Amygdala (tissue), 56 donors: ENCODE measurements around the gene CXCL11.
A peak's percentile ranks its signal among the peaks of the same experiment; 100 is the strongest.
"Not testable (repeated sequence)": the region's sequence is repeated elsewhere in the genome, so short reads cannot be mapped to it uniquely, and the experiment has no call there.

ENCODE experiments used
- DNase-seq, 56 donors: peaks; one replicate each; lab custom pipeline; 2025; lab: John Stamatoyannopoulos, UW

The CXCL11 gene

DNA sequence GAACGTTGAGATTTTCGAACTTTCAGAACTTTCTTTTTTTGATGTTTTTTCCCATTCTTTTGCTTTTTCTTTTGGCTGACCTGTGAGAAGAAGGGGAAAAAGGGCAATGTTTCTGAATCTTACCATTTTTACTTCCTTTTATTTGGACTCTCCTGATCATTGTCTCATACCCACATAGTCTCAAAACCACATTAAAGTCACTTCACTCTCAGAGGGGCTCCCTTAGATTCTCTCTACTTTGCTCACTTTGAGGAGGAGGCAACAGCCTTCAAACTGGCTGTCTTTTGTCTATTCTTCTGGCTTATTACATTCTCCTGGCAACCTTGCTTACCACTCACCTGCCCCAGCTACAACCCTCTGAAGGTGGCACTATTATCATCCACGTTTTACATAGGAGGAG, 32.2 kb downstream of the CXCL11 start:
- DNase-seq: no peak

DNA sequence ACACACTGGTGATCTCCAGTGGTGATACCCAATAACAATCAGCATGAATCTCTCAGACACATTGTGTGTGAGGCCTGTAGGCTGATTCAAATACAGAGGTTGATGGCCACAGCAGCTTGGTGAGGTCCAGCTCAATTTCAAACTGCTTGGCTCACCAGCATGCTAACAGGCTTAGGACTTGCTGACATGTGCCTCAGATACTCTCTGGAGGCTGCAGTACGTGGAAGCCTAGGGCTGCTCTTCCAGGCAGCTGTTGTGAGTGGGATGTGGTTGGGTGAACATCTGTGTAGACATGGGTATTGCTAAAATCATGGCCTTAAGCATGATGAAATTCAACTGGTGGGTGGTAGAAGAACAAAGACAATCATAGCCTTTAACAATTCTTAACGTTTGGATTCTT, 32.8 kb downstream of the CXCL11 start:
- DNase-seq: no peak

DNA sequence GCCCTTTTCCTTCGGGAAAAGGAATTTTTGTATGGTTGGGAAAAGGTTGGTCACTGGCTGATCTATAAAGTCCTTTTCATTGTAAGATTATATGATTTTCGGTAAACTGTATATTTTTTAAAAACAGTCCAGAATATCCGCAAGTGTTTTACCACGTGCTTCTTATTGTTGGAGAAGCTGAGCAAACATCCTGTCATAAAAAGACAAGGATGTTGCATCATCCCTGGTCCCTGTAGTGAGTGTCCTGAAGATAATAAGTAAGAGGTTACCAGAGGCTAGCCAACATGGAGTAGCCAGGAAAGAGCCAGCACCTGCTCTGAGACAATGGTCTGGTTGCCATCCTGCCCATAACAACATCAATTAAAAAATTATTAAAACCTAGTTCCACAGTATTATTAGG, 33.7 kb downstream of the CXCL11 start:
- no peak for DNase-seq

DNA sequence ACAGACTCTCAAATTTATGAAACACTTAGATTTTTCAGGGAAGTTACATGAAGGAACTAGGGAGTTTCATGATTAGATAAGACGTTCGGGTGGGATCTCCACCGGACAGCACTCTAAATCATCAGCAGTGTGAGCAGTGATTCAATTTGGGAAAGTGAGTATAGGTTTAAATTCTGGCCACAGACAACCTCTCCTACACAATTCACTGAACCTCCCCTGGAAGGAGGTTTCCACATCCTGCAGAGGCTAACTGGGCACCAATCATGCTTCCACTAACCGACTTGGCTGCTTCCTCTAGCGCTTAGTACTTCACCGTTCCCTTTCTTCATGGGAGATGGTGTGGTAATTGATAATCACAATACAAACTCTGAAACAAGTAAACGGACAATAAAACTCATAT, 34.2 kb downstream of the CXCL11 start:
- no peak for DNase-seq

DNA sequence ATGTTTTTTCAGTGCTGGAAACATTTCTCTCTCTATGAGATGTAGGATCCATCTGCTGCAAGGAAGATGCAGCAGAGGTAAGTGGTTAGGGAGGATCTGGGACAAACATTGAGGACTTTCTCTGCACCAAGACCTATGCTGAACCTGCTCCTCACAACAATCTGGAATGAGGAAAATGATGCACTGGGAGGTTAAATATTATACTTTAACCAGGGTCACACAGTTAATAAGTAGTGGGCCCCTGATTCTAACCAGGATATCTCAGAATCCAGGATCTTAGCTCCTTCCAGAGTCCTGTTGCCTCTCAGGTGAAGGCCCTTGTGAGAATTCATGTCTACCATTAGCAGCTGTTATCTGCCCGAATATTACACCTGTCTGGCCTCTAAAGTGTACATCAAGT, 35.6 kb downstream of the CXCL11 start:
- DNase-seq: no peak

DNA sequence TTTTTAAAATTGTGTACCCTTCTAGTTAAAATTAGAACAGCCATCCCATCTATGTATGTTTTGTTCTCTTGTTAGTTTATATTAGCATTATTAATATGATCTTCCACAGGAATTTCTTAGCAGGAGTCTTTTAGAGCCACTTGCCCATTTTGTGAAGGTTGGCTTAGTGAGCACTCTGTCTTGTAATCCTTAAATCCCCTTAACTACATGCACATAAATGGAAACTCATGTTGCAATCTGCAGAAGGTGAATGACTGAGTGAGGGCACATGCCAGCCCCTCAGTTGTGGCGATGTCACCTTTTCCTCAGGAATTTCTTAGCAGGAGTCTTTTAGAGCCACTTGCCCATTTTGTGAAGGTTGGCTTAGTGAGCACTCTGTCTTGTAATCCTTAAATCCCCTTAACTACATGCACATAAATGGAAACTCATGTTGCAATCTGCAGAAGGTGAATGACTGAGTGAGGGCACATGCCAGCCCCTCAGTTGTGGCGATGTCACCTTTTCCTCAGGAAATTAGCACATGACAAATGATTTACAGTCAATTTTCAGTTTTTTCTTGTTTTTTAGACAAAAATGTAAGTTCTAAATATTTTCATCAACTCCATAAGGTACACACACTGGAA, 37.2 kb downstream of the CXCL11 start:
- not testable (repeated sequence) for DNase-seq

DNA sequence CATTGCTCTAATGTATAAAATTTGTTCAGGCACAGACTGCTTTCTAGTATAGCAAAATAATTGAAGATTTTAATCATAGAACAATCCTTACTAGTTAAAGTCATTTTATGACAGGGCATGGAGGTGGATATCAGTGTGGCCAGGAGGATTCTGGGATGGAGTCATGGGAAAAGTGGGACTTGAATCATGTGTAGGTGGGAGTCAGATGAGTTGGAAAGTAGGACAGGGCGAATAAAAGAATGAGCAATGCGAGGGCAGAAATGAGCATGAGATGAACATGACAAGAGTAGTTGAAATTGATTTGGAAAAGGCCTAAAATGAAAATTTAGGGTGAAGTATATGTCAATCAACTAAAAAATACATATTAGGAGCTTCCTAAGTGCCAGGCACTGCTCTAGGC, 37.9 kb downstream of the CXCL11 start:
- no peak for DNase-seq

DNA sequence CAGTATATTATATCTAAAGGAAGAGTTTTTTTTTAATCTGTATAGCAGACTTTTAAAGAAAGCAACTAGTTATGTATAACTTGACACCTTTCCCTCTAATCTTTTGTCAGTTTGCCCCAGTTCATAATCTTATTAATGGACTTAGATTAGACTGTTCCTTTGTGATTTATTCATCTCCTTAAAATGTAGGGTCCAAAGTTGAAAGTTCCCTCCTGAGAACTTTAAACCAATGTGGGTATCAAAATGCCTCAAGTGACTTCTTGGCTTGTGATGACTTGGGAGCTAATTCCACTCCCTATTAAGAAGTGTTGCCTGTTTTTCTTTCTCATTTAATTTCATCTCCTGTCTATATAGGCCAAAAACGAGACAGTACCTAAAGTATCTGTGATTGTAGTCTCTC, 38.8 kb downstream of the CXCL11 start:
- DNase-seq: no peak

DNA sequence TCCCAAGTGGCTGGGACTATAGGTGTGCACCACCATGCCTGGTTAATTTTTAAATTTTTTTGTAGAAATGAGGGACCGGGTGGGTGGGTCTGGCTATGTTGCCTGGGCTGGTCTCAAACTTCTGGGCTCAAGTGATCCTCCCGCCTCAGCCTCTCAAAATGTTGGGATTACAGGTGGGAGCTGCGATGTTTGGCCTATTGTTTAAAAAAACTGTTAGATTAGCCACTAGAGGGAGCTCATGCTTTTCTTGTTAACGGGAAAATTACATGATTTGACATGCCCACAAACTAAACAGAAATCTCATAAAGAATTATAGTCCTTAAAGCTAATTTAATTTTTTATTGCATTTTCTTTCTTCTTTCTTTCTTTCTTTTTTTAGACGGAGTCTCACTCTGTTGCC, 40.1 kb downstream of the CXCL11 start:
- DNase-seq: peak in 4 of 56 donors; percentile 3 to 47 (median 12)

DNA sequence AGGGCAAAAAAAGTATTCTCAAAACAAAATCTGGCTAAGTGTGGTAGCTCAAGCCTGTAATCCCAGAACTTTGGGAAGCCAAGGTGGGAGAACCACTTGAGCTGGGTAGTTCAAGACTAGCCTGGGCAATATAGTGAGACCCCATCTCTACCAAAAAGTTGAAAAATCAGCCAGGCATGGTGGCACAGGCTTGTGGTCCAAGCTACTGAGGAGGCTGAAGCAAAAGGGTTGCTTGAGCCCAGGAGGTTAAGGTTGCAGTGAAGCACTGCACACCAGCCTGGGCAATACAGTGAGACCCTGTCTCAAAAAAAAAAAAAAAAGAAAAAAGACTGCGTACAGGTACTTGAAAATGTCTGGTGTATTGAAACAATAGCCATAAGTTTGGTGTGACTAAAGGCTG, 43.4 kb downstream of the CXCL11 start:
- DNase-seq: no peak

DNA sequence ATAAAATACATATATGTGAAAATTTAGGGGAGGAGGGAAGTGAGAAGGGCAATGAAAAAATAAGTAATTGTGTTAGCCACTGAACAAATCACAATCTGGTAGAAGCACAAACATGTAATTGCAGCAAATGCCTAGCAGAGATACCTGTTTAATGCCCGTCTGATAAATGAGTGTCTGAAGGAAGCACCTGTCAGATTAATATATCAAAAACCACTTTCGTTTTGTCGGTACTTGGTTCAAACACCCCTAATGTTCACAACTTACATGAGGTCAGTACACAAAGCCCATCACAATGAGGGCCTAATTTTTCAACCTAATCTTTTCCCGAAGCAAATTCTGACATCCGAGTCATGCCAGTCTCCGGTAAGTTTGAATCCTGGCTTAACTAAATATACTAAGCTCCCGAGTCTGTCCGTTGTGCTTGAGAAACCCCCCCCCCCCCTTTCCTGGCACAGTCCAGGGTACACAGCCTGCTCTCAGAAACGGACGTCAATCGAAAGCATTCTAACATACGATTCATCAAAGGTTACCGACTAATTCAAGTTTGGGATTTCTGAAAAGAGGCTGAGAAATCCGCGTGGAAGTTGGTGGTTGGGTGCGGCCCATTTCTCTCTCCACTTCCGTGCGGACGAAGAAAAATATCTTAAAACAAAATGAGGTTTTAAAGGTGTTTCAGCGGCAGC, 45.9 kb downstream of the CXCL11 start:
- no peak for DNase-seq

DNA sequence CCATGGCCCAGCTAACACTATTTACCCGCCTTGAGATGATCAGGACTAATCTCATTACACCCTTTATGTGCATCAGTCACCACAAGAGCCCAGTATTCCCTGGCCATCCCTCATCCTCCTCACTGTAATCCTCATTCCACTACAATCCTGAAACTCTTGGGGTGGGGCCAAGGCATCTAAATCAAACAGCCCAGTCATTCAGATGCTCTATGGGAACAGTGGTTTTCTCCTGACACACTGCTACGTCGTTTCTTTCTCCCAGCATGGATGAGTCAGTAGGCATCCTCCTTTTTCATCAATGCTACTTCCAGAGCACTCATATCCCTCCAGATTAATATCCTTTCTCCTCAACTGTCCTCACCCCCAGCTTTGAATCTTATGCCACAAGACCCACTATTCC, 50.8 kb downstream of the CXCL11 start:
- DNase-seq: no peak
